Naive B cell (primary cell): ENCODE measurements around the gene ARID1B. TPM values are rescaled to one million over a fixed set of nuclear protein-coding genes. Genes with fewer than 3 reads are reported as not detected.

Source experiments
- ATAC-seq, 2 donors: fragments of 150-1000 bp; cut with Tn5 transposase; 2 replicates each; pipeline ENCODE4 v1.10.0; 2021; ENCODE audit warnings: low read depth in 2 of 2, mild to moderate bottlenecking in 2 of 2, moderate library complexity in 2 of 2
- DNase-seq: peaks from one replicate; pipeline ENCODE4 v3.0.0; 2022
- H3K27ac Mint-ChIP-seq, 6 donors: one replicate each; pipeline ENCODE4 v1.8.0; 2020 to 2022; ENCODE audit warnings: mild to moderate bottlenecking in 6 of 6, mixed read lengths in 6 of 6, moderate library complexity in 5 of 6, inconsistent platforms in 2 of 6
- H3K27me3 Mint-ChIP-seq, 3 donors: one replicate each; pipeline ENCODE4 v1.8.0; 2021 to 2022; ENCODE audit warnings: mixed read lengths in 3 of 3, mild to moderate bottlenecking in 1 of 3
- H3K36me3 Mint-ChIP-seq, 2 donors: one replicate each; pipeline ENCODE4 v1.8.0; 2020 to 2022; ENCODE audit warnings: mixed read lengths in 2 of 2, inconsistent platforms in 1 of 2, mild to moderate bottlenecking in 1 of 2
- H3K4me1 Mint-ChIP-seq, 3 donors: one replicate each; pipeline ENCODE4 v1.8.0; 2020 to 2022; ENCODE audit warnings: mixed read lengths in 3 of 3, inconsistent platforms in 1 of 3, mild to moderate bottlenecking in 1 of 3, moderate library complexity in 1 of 3
- H3K4me3 Mint-ChIP-seq, 8 donors: one replicate each; pipeline ENCODE4 v1.8.0; 2020 to 2022; ENCODE audit warnings: mild to moderate bottlenecking in 8 of 8, mixed read lengths in 8 of 8, moderate library complexity in 8 of 8, inconsistent platforms in 2 of 8
- H3K9me3 Mint-ChIP-seq, 7 donors: one replicate each; pipeline ENCODE4 v1.8.0; 2020 to 2022; ENCODE audit warnings: mixed read lengths in 7 of 7, mild to moderate bottlenecking in 5 of 7, inconsistent platforms in 2 of 7, moderate library complexity in 1 of 7
- polyA plus RNA-seq, 6 donors: library from polyadenylated mRNA; unstranded; fragments of 300-500 nt; fragmentation: Illumina TruSeq; gene quantifications; one replicate each; pipeline ENCODE4 v1.2.3, GENCODE V29; 2021; ENCODE audit warnings: low read depth in 6 of 6

Gene ARID1B
- polyA plus RNA-seq, 6 donors from 2014 or later, result 16.6 to 44.1 (median 27.5) TPM

- Mint-ChIP-seq H3K36me3 (no peaks in the 10 kb centered on the region), H3K4me3 (peak overlapping the region in 1 of 8 donors; percentile 18), H3K9me3 (peaks cover 0 to 6% (median 0%) of the 10 kb centered on the region in 7 donors), H3K27me3 (no peaks in the 10 kb centered on the region), H3K4me1 (peaks cover 17 to 28% (median 26%) of the 10 kb centered on the region in 3 donors), H3K27ac (no peak overlapping the region)
- no peak for ATAC-seq
- no peak for DNase-seq
These were observed 16.8 kb upstream of the ARID1B start for GRCh38 chr6:156760377-156760776.

GRCh38 chr6:156762547-156762946 is 14.6 kb upstream of the ARID1B start:
- Mint-ChIP-seq H3K27me3 (no peaks in the 10 kb centered on the region), H3K27ac (no peak overlapping the region), H3K9me3 (peaks cover 0 to 9% (median 0%) of the 10 kb centered on the region in 7 donors), H3K36me3 (no peaks in the 10 kb centered on the region), H3K4me1 (peaks cover 18 to 34% (median 20%) of the 10 kb centered on the region in 3 donors), H3K4me3 (no peak overlapping the region)
- DNase-seq, result no peak
- no peak for ATAC-seq

- Mint-ChIP-seq H3K27ac (peak overlapping the region in 3 of 6 donors; percentile 26 to 80 (median 28)), H3K4me1 (peaks cover 27 to 45% (median 37%) of the 10 kb centered on the region in 3 donors), H3K36me3 (no peaks in the 10 kb centered on the region), H3K27me3 (no peaks in the 10 kb centered on the region), H3K9me3 (peaks cover 0 to 9% (median 0%) of the 10 kb centered on the region in 7 donors), H3K4me3 (no peak overlapping the region)
- DNase-seq, result no peak
- ATAC-seq, result no peak
These were observed 12.1 kb upstream of the ARID1B start for GRCh38 chr6:156765117-156765516.

GRCh38 chr6:156767603-156768467 is 9.3 kb upstream of the ARID1B start:
- peak; percentile 54 for DNase-seq
- ATAC-seq, result peak; percentile 97 to 99
- Mint-ChIP-seq H3K36me3 (no peaks in the 10 kb centered on the region), H3K4me3 (peak overlapping the region in 3 of 8 donors; percentile 9 to 49 (median 16)), H3K4me1 (peaks cover 21 to 47% (median 36%) of the 10 kb centered on the region in 3 donors), H3K27me3 (no peaks in the 10 kb centered on the region), H3K9me3 (peaks cover 0 to 9% (median 0%) of the 10 kb centered on the region in 7 donors), H3K27ac (peak overlapping the region; percentile 56 to 90 (median 82))

- Mint-ChIP-seq H3K9me3 (peaks cover 0 to 3% (median 0%) of the 10 kb centered on the region in 7 donors), H3K4me3 (no peak overlapping the region), H3K36me3 (no peaks in the 10 kb centered on the region), H3K27ac (peak overlapping the region in 1 of 6 donors; percentile 9), H3K27me3 (no peaks in the 10 kb centered on the region), H3K4me1 (peaks cover 21 to 59% (median 54%) of the 10 kb centered on the region in 3 donors)
- ATAC-seq, result no peak
- DNase-seq, result no peak
These were observed 6.1 kb upstream of the ARID1B start for GRCh38 chr6:156771047-156771446.

- H3K4me1 Mint-ChIP-seq, result peaks cover 21 to 60% (median 54%) of the 10 kb centered on the region in 3 donors
These were observed 5.4 kb upstream of the ARID1B start for GRCh38 chr6:156771761-156772160.

GRCh38 chr6:156773476-156773875 is 3.7 kb upstream of the ARID1B start:
- DNase-seq (no peak), ATAC-seq (no peak)
- Mint-ChIP-seq H3K27ac (peak overlapping the region in 1 of 6 donors; percentile 65), H3K9me3 (no peaks in the 10 kb centered on the region), H3K4me1 (peaks cover 7 to 44% (median 38%) of the 10 kb centered on the region in 3 donors), H3K4me3 (no peak overlapping the region), H3K36me3 (no peaks in the 10 kb centered on the region), H3K27me3 (no peaks in the 10 kb centered on the region)

More at GRCh38 chr6:156771761-156772160, 5.4 kb upstream of the ARID1B start:
- no peaks in the 10 kb centered on the region for H3K36me3 Mint-ChIP-seq
- H3K9me3 Mint-ChIP-seq, result no peaks in the 10 kb centered on the region
- no peaks in the 10 kb centered on the region for H3K27me3 Mint-ChIP-seq
- no peak for DNase-seq
- no peak overlapping the region for H3K4me3 Mint-ChIP-seq
- peak overlapping the region in 1 of 6 donors; percentile 36 for H3K27ac Mint-ChIP-seq
- ATAC-seq, result no peak

- no peak for DNase-seq
- peak overlapping the region in 1 of 8 donors; percentile 76 for H3K4me3 Mint-ChIP-seq
- peaks cover 7 to 38% (median 31%) of the 10 kb centered on the region in 3 donors for H3K4me1 Mint-ChIP-seq
- no peaks in the 10 kb centered on the region for H3K9me3 Mint-ChIP-seq
- H3K27me3 Mint-ChIP-seq, result no peaks in the 10 kb centered on the region
- no peaks in the 10 kb centered on the region for H3K36me3 Mint-ChIP-seq
- peak overlapping the region in 3 of 6 donors; percentile 17 to 65 (median 41) for H3K27ac Mint-ChIP-seq
- no peak for ATAC-seq
These were observed 3.0 kb upstream of the ARID1B start for GRCh38 chr6:156773935-156774852.

GRCh38 chr6:156774863-156775405 is 2.2 kb upstream of the ARID1B start:
- H3K4me3 Mint-ChIP-seq, result peak overlapping the region in 1 of 8 donors; percentile 76
- H3K36me3 Mint-ChIP-seq, result no peaks in the 10 kb centered on the region
- H3K4me1 Mint-ChIP-seq, result peaks cover 7 to 39% (median 28%) of the 10 kb centered on the region in 3 donors
- no peak for DNase-seq
- H3K9me3 Mint-ChIP-seq, result no peaks in the 10 kb centered on the region
- H3K27me3 Mint-ChIP-seq, result no peaks in the 10 kb centered on the region
- H3K27ac Mint-ChIP-seq, result peak overlapping the region in 2 of 6 donors; percentile 15 to 65
- no peak for ATAC-seq

- no peaks in the 10 kb centered on the region for H3K36me3 Mint-ChIP-seq
- H3K27ac Mint-ChIP-seq, result peak overlapping the region in 1 of 6 donors; percentile 98
- H3K4me1 Mint-ChIP-seq, result peaks cover 11 to 47% (median 32%) of the 10 kb centered on the region in 3 donors
- no peaks in the 10 kb centered on the region for H3K9me3 Mint-ChIP-seq
- ATAC-seq (no peak), DNase-seq (no peak)
- H3K4me3 Mint-ChIP-seq, result peak overlapping the region in 2 of 8 donors; percentile 46 to 70
- no peaks in the 10 kb centered on the region for H3K27me3 Mint-ChIP-seq
These were observed 1.5 kb upstream of the ARID1B start for GRCh38 chr6:156775717-156776116.

- H3K4me1 Mint-ChIP-seq, result peaks cover 11 to 54% (median 39%) of the 10 kb centered on the region in 3 donors
- ATAC-seq, result no peak
- no peak for DNase-seq
These were observed 723 bp upstream of the ARID1B start for GRCh38 chr6:156776470-156776839.

GRCh38 chr6:156777577-156778453 is 637 bp downstream of the ARID1B start:
- Mint-ChIP-seq H3K36me3 (no peaks in the 10 kb centered on the region), H3K27me3 (no peaks in the 10 kb centered on the region), H3K27ac (peak overlapping the region; percentile 82 to 99 (median 93)), H3K9me3 (no peaks in the 10 kb centered on the region), H3K4me1 (peaks cover 19 to 58% (median 45%) of the 10 kb centered on the region in 3 donors), H3K4me3 (peak overlapping the region; percentile 84 to 100 (median 97))
- ATAC-seq, result peak; percentile 46 to 48
- peak; percentile 67 for DNase-seq

More at GRCh38 chr6:156776470-156776839, 723 bp upstream of the ARID1B start:
- H3K27ac Mint-ChIP-seq, result peak overlapping the region; percentile 82 to 98 (median 94)
- no peaks in the 10 kb centered on the region for H3K36me3 Mint-ChIP-seq
- H3K27me3 Mint-ChIP-seq, result no peaks in the 10 kb centered on the region
- H3K4me3 Mint-ChIP-seq, result peak overlapping the region; percentile 82 to 100 (median 95)
- H3K9me3 Mint-ChIP-seq, result no peaks in the 10 kb centered on the region
